Measurements from ENCODE around the gene KCNE4.

Gene KCNE4

GRCh38 chr2:223012291-223012690 is 39.7 kb upstream of the KCNE4 start:
- DNase-seq (ENCODE audit: insufficient read length, low spot score): no peak
- TF ChIP-seq CTCF (IDR thresholded peaks at IDR 0.05; ENCODE audit: insufficient read depth, missing control alignments): no peak
- no peak for FAIRE-seq

GRCh38 chr2:223019390-223019930 is 32.5 kb upstream of the KCNE4 start:
- DNase-seq (ENCODE audit: insufficient read length, low spot score) (no peak), FAIRE-seq (no peak)
- TF ChIP-seq CTCF (IDR thresholded peaks at IDR 0.05; ENCODE audit: insufficient read depth, missing control alignments): no peak

GRCh38 chr2:223019987-223020717 is 31.8 kb upstream of the KCNE4 start:
- FAIRE-seq (no peak), DNase-seq (ENCODE audit: insufficient read length, low spot score) (no peak)
- TF ChIP-seq CTCF (IDR thresholded peaks at IDR 0.05; ENCODE audit: insufficient read depth, missing control alignments): no peak

- TF ChIP-seq CTCF (IDR thresholded peaks at IDR 0.05; ENCODE audit: insufficient read depth, missing control alignments): no peak
- FAIRE-seq: no peak
- DNase-seq (ENCODE audit: insufficient read length, low spot score): no peak
These were observed 30.9 kb upstream of the KCNE4 start for GRCh38 chr2:223020971-223021675.

- FAIRE-seq (no peak), DNase-seq (ENCODE audit: insufficient read length, low spot score) (no peak)
- no peak for TF ChIP-seq CTCF (IDR thresholded peaks at IDR 0.05; ENCODE audit: insufficient read depth, missing control alignments)
These were observed 25.5 kb upstream of the KCNE4 start for GRCh38 chr2:223026357-223027110.

DNA sequence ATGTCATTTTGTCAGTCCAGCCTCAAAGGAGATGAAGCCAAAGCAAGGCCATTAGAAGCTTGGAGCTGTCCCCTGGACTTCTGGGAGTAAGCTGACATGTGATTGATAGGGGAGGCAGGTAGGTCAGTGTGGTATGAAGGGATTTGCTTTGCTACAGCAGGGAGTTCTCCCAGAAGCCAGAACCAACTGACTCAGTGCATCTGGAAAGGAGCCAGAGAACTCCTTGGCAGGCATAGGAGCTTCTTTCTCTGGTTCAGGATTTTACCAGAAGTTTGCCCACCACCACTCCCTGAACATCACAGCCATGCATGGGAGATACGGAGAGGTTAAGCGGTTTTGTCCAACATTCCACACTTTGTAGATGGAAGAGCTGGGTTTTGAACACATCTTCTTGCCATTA is 24.5 kb upstream of the KCNE4 start:
- no peak for DNase-seq (ENCODE audit: insufficient read length, low spot score)
- TF ChIP-seq CTCF (IDR thresholded peaks at IDR 0.05; ENCODE audit: insufficient read depth, missing control alignments): no peak
- FAIRE-seq: no peak
